Spleen (tissue), 7 donors: ENCODE results near the gene TBXAS1.

Source experiments
- POLR2A ChIP-seq, 3 donors: fragments of 450-650 bp; IDR thresholded peaks; one replicate each; pipeline ENCODE4 v1.5.1; 2017; ENCODE audit warnings: antibody characterized with exemption in 3 of 3, mild to moderate bottlenecking in 1 of 3
- POLR2AphosphoS5 ChIP-seq, 3 donors: sonication (generic); formaldehyde crosslinking; IDR thresholded peaks; one replicate each; pipeline ENCODE4 v1.5.1; 2017; ENCODE audit warnings: antibody characterized with exemption in 3 of 3
- TF ChIP-seq, protein P1 (sequence below), 11 experiments: fragments of 200-600 bp in 7 of 11; fragments of 450-650 bp in 4 of 11; sonication (generic) in 4 of 11; IDR thresholded peaks in 8 of 11; conservative IDR thresholded peaks in 3 of 11; 1 replicate in 7 of 11; 2 replicates in 4 of 11; pipeline versions ENCODE4 v1.4.0 to v1.8.0; 2016 to 2021; ENCODE audit warnings: antibody characterized with exemption in 11 of 11, inconsistent platforms in 4 of 11, mild to moderate bottlenecking in 1 of 11
- donor health status: DM: no; HTN: no; CAD: no; lungs with moderate emphysema.
- donor health status: DM: no; HTN: no; CAD: no.
- donor health status: DM: no; HTN: no; CAD: no.

DNA sequence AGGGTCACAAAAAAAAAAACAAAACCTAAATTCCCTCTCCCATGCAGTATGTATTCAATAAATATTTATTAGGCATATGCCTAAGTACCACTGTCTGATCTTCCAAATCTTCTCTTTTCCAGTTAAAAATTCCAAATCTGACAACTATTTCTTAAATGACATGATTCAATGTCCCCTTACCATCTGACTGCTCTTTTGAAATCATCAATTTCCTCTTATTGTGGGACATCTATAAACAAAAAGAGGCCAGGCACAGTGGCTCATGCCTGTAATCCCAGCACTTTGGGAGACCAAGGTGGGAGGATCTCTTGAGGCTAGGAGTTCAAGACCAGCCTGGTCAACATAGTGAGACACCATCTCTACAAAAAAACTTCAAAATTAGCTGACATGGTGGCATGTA is 103.5 kb downstream of the TBXAS1 start:
- TF ChIP-seq POLR2AphosphoS5 (IDR thresholded peaks at IDR 0.05) (no peak), POLR2A (IDR thresholded peaks at IDR 0.05) (no peak)
- TF ChIP-seq, protein P1, sequence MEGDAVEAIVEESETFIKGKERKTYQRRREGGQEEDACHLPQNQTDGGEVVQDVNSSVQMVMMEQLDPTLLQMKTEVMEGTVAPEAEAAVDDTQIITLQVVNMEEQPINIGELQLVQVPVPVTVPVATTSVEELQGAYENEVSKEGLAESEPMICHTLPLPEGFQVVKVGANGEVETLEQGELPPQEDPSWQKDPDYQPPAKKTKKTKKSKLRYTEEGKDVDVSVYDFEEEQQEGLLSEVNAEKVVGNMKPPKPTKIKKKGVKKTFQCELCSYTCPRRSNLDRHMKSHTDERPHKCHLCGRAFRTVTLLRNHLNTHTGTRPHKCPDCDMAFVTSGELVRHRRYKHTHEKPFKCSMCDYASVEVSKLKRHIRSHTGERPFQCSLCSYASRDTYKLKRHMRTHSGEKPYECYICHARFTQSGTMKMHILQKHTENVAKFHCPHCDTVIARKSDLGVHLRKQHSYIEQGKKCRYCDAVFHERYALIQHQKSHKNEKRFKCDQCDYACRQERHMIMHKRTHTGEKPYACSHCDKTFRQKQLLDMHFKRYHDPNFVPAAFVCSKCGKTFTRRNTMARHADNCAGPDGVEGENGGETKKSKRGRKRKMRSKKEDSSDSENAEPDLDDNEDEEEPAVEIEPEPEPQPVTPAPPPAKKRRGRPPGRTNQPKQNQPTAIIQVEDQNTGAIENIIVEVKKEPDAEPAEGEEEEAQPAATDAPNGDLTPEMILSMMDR (IDR thresholded peaks at IDR 0.05 in 8 of 11, conservative IDR thresholded peaks at IDR 0.05 in 3 of 11): no peak
